Erythroblast (primary cell): ENCODE results near the gene PCNT.

Source experiments
- GATA1 ChIP-seq: IDR thresholded peaks from 2 replicates; pipeline ENCODE4 v1.6.1; 2011; ENCODE audit warnings: low read depth, mild to moderate bottlenecking, control low read depth, low read length, moderate library complexity
- POLR2A ChIP-seq: IDR thresholded peaks from 2 replicates; pipeline ENCODE4 v1.6.1; 2011; ENCODE audit warnings: mild to moderate bottlenecking, low read length

DNA sequence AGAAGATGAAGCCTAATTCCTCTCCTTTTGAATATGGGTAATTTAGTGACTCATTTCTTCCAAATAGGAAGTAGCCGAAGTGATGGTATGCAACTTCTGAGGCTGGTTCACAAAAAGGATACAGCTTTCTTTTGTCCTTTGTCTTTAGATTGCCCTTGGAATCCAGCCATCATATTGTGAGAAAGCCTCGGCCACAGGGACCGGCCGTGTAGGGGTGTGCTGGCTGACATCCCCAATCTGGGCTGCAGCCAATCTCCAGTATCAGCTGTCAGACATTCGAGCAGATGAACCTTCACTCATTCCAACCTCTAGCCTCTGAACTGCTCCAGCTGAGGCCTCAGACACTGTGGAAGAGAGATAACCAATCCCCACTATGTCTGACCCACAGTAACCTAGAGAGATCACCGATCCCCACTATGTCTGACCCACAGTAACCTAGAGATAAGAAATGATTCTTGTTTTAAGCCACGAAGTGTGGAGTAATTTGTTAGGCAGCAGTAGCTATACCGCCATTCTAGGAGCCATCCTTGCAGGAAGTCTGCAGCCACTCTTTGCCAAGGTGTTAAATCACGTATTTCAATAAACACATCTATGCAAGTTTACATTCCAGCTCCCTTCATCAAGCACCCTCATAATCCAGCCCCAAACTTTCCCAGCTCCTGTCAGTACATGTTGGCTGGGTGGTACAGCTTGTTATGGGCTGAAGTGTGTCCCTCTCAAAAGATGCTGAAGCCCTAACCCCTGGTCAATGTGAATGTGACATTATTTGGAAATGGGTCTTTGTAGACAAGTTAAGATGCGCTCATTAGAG is 131.8 kb downstream of the PCNT start:
- TF ChIP-seq POLR2A (peak; percentile 23), GATA1 (peak; percentile 85)
